ENCODE data around the gene RNF182. TPM values are rescaled to one million over a fixed set of nuclear protein-coding genes. Genes with fewer than 3 reads are reported as not detected.

RNF182 gene
- polyA plus RNA-seq, 1 of the 3 experiments (the other 2 are of a cell fraction): 8.0 TPM

GRCh38 chr6:14029605-14030004 lies 104.9 kb downstream of the RNF182 start:
- Histone ChIP-seq H3K36me3 (replicated peaks in 1 of 2; ENCODE audit: control insufficient read depth in 1 of 2, insufficient read depth in 2 of 2, low read length in 1 of 2) (no peaks in the 10 kb centered on the region), H3K4me1 (ENCODE audit: control insufficient read depth in 1 of 2, insufficient read depth in 2 of 2, low read depth in 1 of 2, low read length in 1 of 2) (no peaks in the 10 kb centered on the region; a peak in 2 of 4 replicates), H3F3A (replicated peaks; ENCODE audit: insufficient read depth) (no peaks in the 10 kb centered on the region), H3K79me2 (ENCODE audit: insufficient read depth) (no peaks in the 10 kb centered on the region), H3K4me3 (ENCODE audit: low read depth in 2 of 2, low read length in 1 of 2) (no peak overlapping the region), H3K9me2 (no peaks in the 10 kb centered on the region), H4K20me1 (ENCODE audit: insufficient read depth) (no peaks in the 10 kb centered on the region), H3K9me3 (no peaks in the 10 kb centered on the region), H2AFZ (ENCODE audit: low read depth) (no peak overlapping the region), H3K4me2 (no peak overlapping the region), H3K27ac (ENCODE audit: low read depth in 2 of 2, low read length in 1 of 2) (no peak overlapping the region), H3K27me3 (ENCODE audit: insufficient read depth) (no peaks in the 10 kb centered on the region), H3K9ac (no peak overlapping the region)
- CTCF ChIA-PET: interaction anchor here (0.9 to 1.4 kb wide), 3 partner anchors 17 to 119 kb away, joined by 3 read pairs; no protein-coding TSS in a partner anchor
- POLR2A ChIA-PET: no interaction called here
- WGBS (ENCODE audit: low lambda C conversion rate): 94% methylated on average over 6 of the region's 6 CpGs
- no peak for DNase-seq
- TF ChIP-seq MAX (IDR thresholded peaks at IDR 0.05; ENCODE audit: low read depth) (no peak), TCF12 (IDR thresholded peaks at IDR 0.05) (no peak), ZBTB33 (IDR thresholded peaks at IDR 0.05; ENCODE audit: borderline replicate concordance, low read depth) (no peak), NRF1 (IDR thresholded peaks at IDR 0.05; ENCODE audit: low read depth, low read length) (no peak), RCOR1 (IDR thresholded peaks at IDR 0.05; ENCODE audit: low read length) (no peak), TEAD4 (IDR thresholded peaks at IDR 0.05; ENCODE audit: borderline replicate concordance, insufficient read depth) (no peak), CTCF (IDR thresholded peaks at IDR 0.05) (no peak), MXI1 (IDR thresholded peaks at IDR 0.05; ENCODE audit: low read depth, low read length) (no peak), FOXJ3 (CRISPR knock-in tag; IDR thresholded peaks at IDR 0.05) (no peak), JUND (IDR thresholded peaks at IDR 0.05) (no peak), MEF2A (IDR thresholded peaks at IDR 0.05; ENCODE audit: borderline replicate concordance, low read depth) (no peak)

Other genes with a start within 250 kb of the RNF182 start
- gene RANBP9, start 213.1 kb upstream of the RNF182 start, polyA plus RNA-seq (2012; rRNA removed): 19.9 and 20.4 TPM in 2 replicates
- gene MCUR1, start 110.4 kb upstream of the RNF182 start, polyA plus RNA-seq (2012; rRNA removed): 8.3 and 8.6 TPM in 2 replicates
- gene CD83, start 192.8 kb downstream of the RNF182 start, polyA plus RNA-seq (2012; rRNA removed): 1.9 and 2.0 TPM in 2 replicates